Activated T-cell treated with anti-CD3 and anti-CD28 coated beads, Interleukin-2, amount 50 U/mL, for 72 hours (primary cell): ENCODE data around the gene KIF19. TPM values are rescaled to one million over a fixed set of nuclear protein-coding genes. Genes with fewer than 3 reads are reported as not detected.

Experiments
- ATAC-seq, 2 donors: fragments of 150-1000 bp; cut with Tn5 transposase; replicated peaks in 1 of 2; 2 replicates each; pipeline ENCODE4 v1.10.0; 2021; ENCODE audit warnings: moderate library complexity in 2 of 2, mild to moderate bottlenecking in 1 of 2
- DNase-seq, 2 donors: peaks; one replicate each; pipeline ENCODE4 v3.0.0; 2021 to 2022; ENCODE audit warnings: mixed read lengths in 1 of 2
- H3K27ac Mint-ChIP-seq: one replicate; pipeline ENCODE4 v1.8.0; 2022; ENCODE audit warnings: mild to moderate bottlenecking, moderate library complexity, mixed read lengths
- H3K27me3 Mint-ChIP-seq: one replicate; pipeline ENCODE4 v1.8.0; 2022; ENCODE audit warnings: low read depth, mixed read lengths
- H3K36me3 Mint-ChIP-seq, 2 donors: one replicate each; pipeline ENCODE4 v1.8.0; 2022; ENCODE audit warnings: mixed read lengths in 2 of 2, mild to moderate bottlenecking in 1 of 2; ENCODE audit not compliant: insufficient read depth in 2 of 2
- H3K4me1 Mint-ChIP-seq: one replicate; pipeline ENCODE4 v1.8.0; 2022; ENCODE audit warnings: low read depth, mixed read lengths
- H3K4me3 Mint-ChIP-seq, 2 donors: one replicate each; pipeline ENCODE4 v1.8.0; 2022; ENCODE audit warnings: mild to moderate bottlenecking in 2 of 2, mixed read lengths in 2 of 2, moderate library complexity in 2 of 2
- H3K9me3 Mint-ChIP-seq, 2 donors: one replicate each; pipeline ENCODE4 v1.8.0; 2022; ENCODE audit warnings: mixed read lengths in 2 of 2
- total RNA-seq, 2 donors: library from RNA; stranded (reverse); gene quantifications; one replicate each; pipeline ENCODE4 v1.2.3, GENCODE V29; 2022

The KIF19 gene
- total RNA-seq, 2 donors from 2014 or later, result 0.25 TPM; not detected in 1

DNA sequence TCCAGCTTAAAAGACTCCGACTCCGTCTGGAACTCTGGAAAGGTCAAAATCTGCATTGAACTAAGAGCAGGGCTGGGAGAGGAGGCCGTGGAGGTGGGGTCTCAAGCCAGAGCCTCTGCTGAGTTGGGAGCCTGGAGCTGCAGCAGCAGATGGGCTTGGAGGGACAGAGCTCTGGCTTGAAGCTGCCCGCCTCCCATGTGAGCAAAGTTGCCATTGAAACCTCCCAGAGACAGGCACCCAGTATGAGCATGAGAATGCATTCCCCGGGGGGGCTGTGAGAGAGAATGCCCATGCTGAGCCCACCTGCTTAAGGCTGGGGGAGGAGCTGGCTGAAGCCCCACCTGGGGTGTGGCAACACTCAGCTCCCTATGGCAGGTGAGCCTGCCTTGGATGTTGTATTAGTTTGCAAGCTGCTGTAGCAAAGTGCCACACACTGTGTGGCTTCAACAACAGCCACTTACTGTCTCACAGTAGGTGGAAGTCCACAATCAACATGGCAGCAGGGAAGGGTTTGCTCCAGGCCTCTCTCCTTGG lies 9.6 kb downstream of the KIF19 start:
- ATAC-seq, result no peak
- no peak overlapping the region for H3K4me3 Mint-ChIP-seq
- no peaks in the 10 kb centered on the region for H3K9me3 Mint-ChIP-seq
- no peak for DNase-seq
- H3K27me3 Mint-ChIP-seq, result no peaks in the 10 kb centered on the region
- no peak overlapping the region for H3K27ac Mint-ChIP-seq
- no peaks in the 10 kb centered on the region for H3K4me1 Mint-ChIP-seq
- H3K36me3 Mint-ChIP-seq, result no peaks in the 10 kb centered on the region

DNA sequence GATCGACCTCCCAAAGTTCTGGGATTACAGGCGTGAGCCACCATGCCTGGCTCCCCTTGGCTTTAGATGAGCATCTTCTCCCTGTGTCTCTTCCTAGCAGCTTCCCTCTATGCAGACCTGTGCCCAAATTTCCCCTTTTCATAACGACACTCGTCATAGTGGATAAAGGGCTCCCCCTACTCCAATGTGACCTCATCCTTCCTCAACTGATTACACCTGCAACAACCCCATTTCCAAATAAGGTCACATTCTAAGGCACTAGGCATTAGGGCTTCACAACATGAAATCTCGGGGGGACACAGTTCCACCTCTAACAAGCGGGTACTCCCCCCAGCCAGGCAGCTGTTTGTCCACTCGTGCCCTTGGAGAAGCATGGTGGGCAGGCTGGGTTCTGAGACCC lies 10.3 kb downstream of the KIF19 start:
- H3K27me3 Mint-ChIP-seq, result no peaks in the 10 kb centered on the region

DNA sequence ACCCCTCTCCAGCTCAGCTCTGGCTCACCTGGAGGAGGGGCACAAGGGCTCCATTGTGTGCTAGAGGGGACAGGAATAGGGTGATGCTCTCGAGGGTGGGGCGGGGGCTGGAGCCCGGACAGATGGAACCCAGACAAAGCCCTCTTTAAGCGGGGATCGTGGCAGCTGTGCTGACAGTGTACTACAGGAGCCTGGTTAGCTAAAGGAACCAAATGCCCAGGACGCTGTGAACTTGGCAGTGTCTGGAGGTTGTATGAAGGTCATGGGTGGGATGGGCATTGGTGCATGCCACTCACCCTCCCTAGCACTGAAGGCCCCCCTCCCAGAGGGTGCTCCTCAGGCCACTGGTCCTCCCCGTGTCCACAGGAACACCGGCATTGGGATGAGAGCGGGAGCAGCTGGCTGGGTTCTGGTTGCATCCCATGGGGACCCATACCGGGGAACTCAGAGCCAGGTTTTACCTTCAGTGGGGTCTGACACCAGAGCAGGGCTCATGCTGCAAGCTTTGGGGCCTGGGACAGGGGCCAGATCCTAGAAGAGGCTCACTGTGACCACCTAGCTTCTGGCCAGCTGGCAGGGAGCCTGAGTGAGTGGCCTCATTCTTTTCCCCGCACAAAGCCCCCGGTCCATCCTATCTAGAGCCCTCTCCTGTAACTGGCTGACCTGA lies 11.9 kb downstream of the KIF19 start:
- Mint-ChIP-seq H3K9me3 (no peaks in the 10 kb centered on the region), H3K27me3 (no peaks in the 10 kb centered on the region), H3K27ac (no peak overlapping the region), H3K4me1 (no peaks in the 10 kb centered on the region), H3K4me3 (no peak overlapping the region), H3K36me3 (no peaks in the 10 kb centered on the region)
- DNase-seq (no peak), ATAC-seq (no peak)

More for the DNA sequence above, 10.3 kb downstream of the KIF19 start:
- Mint-ChIP-seq H3K9me3 (no peaks in the 10 kb centered on the region), H3K4me3 (no peak overlapping the region), H3K36me3 (no peaks in the 10 kb centered on the region), H3K27ac (no peak overlapping the region), H3K4me1 (no peaks in the 10 kb centered on the region)
- DNase-seq (no peak), ATAC-seq (no peak)

DNA sequence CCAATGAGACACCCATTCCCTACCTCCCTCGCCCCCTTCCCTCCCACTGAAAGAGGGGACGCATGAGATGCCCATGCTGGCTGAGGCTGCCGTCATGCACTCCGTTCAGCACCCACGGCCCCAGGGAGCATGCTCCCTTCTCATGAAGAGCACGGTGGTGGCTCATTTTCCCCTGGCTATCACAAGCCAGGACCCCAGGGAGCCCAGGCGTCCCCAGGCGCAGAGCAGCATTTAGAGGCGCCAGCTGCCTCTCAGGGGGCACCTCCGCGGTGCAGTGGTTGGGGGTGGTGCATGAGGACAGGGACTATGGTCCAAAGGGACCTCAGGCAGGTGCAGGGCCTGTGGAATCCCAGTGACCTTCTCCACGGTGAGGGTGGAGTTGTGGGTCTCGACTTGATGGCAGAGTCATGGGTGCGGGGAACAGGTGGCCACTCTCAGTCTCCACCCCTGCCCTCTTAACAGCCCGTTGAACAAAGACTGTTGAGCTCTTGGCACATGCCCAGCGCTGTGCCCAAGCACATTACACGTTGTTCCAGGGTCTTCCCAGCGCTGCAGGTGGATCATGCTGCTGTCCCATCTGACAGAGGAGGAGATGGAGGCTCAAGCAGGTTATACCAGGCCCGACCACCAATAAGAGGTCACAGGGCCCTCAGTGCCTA lies 13.6 kb downstream of the KIF19 start:
- DNase-seq (no peak), ATAC-seq (no peak)
- Mint-ChIP-seq H3K4me1 (no peaks in the 10 kb centered on the region), H3K9me3 (no peaks in the 10 kb centered on the region), H3K27ac (no peak overlapping the region), H3K4me3 (no peak overlapping the region), H3K27me3 (no peaks in the 10 kb centered on the region), H3K36me3 (no peaks in the 10 kb centered on the region)

DNA sequence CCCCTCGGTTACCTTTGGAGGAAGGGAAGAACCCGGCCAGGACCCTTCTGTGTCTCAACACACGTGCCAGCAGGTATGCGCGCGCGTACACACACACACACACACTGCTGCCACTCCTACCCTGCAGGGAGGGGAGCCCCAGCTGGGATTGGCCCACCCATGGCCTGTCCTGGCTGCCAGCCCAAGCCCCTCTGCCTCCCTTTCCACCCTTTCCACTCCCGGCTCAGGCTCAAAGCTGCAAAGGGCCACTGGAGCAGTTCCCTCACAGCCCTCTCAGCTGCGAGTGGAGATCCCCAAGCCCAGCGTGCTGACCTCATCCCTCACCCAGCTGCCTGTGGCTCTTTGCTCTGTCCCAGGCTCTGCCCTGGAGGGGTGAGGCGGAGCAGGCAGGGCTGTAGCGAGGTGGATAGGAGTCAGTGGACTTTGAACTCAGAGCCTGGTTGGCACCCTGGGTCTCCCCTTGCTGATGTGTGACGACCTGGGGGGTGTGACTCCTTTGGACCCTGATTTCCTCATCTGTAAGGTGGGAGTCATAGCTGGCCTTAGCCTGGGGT lies 14.5 kb downstream of the KIF19 start:
- H3K9me3 Mint-ChIP-seq, result no peaks in the 10 kb centered on the region
- no peak overlapping the region for H3K27ac Mint-ChIP-seq
- DNase-seq, result no peak
- ATAC-seq, result no peak
- H3K27me3 Mint-ChIP-seq, result no peaks in the 10 kb centered on the region
- H3K36me3 Mint-ChIP-seq, result no peaks in the 10 kb centered on the region
- H3K4me1 Mint-ChIP-seq, result no peaks in the 10 kb centered on the region
- no peak overlapping the region for H3K4me3 Mint-ChIP-seq

DNA sequence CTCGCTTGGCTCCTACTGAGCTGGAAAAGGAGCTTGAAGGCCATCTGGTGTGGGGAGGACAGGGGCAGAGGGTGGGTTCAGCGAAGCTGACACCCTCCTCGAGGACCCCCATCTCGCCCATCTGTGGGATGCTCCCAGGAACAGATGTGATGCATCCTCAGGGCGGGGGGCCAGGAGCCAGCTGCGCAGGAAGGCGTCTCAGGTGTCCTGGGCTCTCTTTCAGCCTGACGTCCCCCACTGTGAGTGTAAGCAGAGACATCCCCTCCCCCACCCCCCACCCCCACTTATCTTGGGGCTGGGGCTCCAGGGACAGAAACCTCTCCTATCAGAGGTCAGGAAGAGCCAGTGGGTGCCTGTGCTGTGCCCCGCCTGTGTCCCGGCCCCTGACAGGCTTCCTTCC lies 16.2 kb downstream of the KIF19 start:
- no peaks in the 10 kb centered on the region for H3K27me3 Mint-ChIP-seq
- no peak for ATAC-seq
- no peak for DNase-seq
- H3K4me1 Mint-ChIP-seq, result no peaks in the 10 kb centered on the region
- no peaks in the 10 kb centered on the region for H3K36me3 Mint-ChIP-seq
- H3K4me3 Mint-ChIP-seq, result no peak overlapping the region
- H3K27ac Mint-ChIP-seq, result no peak overlapping the region
- H3K9me3 Mint-ChIP-seq, result no peaks in the 10 kb centered on the region

DNA sequence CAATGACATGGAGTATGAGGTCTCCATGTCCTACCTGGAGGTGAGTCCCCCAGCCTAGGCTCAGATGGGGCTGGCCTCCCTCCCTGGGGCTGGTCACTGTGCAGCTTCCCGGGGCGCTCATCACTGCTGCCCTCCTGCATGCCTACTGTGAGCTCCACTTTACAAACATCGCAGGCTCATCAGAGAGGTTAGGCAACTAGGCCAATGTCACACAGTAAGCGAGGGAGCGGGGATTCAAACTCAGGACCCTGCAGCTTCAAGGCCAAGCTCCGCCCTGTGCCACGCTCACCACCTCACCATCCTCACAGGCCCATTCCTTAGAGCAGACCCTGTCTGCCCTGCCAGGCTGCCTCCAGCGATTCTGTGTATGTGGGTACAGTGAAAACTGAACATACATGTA lies 17.1 kb downstream of the KIF19 start:
- Mint-ChIP-seq H3K27ac (no peak overlapping the region), H3K27me3 (peaks cover 4% of the 10 kb centered on the region), H3K4me1 (no peaks in the 10 kb centered on the region), H3K4me3 (no peak overlapping the region), H3K36me3 (no peaks in the 10 kb centered on the region), H3K9me3 (no peaks in the 10 kb centered on the region)
- ATAC-seq (no peak), DNase-seq (no peak)

DNA sequence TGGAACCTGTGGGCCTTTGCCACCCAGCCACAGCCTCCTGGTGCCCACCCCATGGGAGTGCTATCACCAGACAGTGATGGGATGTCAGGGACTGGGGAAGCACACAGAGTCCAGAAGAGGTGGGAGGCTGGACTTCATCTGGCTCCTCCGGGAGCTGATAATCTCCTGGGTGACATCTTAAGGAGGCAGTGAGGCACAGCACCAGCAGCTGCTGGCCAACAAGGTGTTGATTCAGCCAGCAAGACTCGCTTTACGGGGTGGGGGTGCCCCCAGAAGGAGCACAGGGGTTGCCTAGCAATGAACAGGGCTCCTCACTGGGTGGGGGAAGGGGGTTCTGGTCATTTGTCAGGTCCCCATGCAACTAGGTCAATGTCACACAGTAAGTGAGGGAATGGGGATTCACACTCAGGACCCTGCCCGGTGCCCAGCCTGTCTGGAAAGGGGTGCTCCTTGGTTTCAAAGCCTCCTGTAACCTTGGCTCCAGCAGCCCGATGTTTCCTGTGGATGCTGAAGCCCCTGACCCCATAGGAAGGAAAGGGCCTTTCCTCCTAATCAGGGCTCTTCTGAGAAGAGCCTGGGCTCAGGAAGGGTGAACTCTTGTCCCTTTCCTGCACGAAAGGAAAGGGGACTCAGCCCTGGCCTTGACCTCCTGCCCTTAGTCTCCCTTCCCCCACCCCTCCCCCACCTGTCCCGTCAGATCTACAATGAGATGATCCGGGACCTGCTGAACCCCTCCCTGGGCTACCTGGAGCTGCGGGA lies 17.7 kb downstream of the KIF19 start:
- ATAC-seq, result no peak
- Mint-ChIP-seq H3K27ac (no peak overlapping the region), H3K27me3 (peaks cover 10% of the 10 kb centered on the region), H3K9me3 (no peaks in the 10 kb centered on the region), H3K4me3 (no peak overlapping the region), H3K4me1 (no peaks in the 10 kb centered on the region), H3K36me3 (no peaks in the 10 kb centered on the region)
- DNase-seq, result no peak

DNA sequence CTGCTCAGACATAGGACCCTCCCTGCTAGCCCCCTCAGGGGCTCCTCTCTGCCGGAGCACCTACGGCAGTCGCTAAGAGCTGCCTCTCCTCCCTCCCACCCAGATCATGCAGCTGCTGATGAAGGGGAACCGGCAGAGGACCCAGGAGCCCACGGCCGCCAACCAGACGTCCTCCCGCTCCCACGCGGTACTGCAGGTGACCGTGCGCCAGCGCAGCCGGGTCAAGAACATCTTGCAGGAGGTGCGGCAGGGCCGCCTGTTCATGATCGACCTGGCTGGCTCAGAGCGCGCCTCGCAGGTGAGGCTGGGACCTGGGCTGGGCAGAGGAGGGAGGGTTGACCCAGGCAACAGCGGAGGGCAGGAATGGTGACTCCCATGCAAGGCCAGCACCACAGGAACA lies 18.6 kb downstream of the KIF19 start:
- no peaks in the 10 kb centered on the region for H3K36me3 Mint-ChIP-seq
- no peak overlapping the region for H3K27ac Mint-ChIP-seq

DNA sequence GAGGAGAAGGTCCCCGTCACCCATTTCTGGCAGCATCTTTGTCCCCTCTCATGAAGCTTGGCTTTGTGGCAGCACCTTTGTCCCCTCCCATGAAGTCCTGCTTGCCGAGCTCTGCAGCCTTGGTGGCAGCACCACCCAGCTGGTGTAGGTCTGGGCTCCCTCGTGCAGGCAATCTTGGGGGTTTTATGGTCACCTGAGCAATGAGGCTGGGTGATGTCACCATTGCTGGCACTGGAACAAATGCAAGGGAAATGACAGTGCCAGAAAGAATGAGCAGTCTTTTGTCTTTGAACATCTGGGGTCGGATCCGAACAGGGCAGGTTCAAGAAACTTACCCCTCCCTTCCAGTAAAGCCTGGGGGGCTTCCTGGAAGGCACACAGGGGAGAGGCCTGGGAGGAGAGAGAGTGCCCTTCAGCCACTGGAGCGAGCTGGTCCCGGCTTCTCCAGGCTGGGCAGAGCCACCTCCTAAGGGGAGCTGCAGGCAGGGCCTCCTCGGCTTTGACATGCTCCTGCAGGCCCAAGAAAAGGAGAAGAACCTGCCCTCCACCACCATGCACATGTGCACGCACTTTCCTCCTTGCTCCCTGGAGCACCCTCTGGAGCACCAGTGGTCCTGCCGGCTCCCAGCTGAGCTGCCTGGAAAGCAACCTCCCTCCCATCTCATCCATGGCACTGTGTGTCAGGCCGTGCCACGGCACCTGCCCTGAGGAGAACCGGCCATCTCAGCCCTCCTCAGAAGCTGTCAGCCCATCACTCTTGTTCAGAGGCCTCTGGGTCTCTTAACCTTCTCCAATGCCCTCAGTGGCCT lies 19.6 kb downstream of the KIF19 start:
- Mint-ChIP-seq H3K36me3 (no peaks in the 10 kb centered on the region), H3K4me3 (no peak overlapping the region), H3K27ac (no peak overlapping the region), H3K9me3 (no peaks in the 10 kb centered on the region), H3K27me3 (peaks cover 23% of the 10 kb centered on the region), H3K4me1 (no peaks in the 10 kb centered on the region)
- DNase-seq, result no peak
- ATAC-seq, result no peak

More for the DNA sequence above, 18.6 kb downstream of the KIF19 start:
- ATAC-seq, result no peak
- no peak for DNase-seq
- H3K27me3 Mint-ChIP-seq, result peaks cover 14% of the 10 kb centered on the region
- H3K4me3 Mint-ChIP-seq, result no peak overlapping the region
- no peaks in the 10 kb centered on the region for H3K4me1 Mint-ChIP-seq
- no peaks in the 10 kb centered on the region for H3K9me3 Mint-ChIP-seq

DNA sequence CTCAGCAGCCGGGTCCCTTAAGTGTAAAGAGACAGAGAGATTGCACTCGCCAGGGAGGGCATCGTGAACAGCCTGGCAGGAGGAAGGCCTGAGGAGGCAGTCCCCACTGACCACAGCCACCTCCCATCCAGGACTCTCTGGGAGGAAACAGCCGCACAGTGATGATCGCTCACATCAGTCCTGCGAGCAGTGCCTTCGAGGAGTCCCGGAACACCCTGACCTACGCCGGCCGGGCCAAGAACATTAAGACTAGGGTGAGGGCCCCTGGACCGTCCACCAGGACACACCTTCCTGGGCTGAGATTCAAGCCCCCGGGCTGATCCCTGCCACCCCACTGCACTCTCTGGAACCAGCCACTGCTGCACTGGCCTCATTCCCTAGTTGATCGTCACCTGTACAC lies 21.6 kb downstream of the KIF19 start:
- no peak for ATAC-seq

DNA sequence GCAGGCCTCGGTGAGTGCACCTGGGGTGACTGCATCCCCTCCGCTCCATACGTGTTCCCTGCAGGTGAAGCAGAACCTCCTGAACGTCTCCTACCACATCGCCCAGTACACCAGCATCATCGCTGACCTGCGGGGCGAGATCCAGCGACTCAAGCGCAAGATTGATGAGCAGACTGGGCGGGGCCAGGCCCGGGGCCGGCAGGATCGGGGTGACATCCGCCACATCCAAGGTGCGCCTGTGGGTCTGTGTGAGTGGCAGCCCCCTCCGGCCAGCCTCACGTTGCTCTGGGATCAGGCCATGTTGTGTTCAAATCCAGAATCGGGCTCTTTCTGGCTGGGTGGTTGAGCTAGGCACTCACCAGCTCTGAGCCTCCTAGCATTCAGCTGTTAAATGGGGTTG lies 23.1 kb downstream of the KIF19 start:
- Mint-ChIP-seq H3K27me3 (peaks cover 34% of the 10 kb centered on the region), H3K4me1 (no peaks in the 10 kb centered on the region), H3K9me3 (no peaks in the 10 kb centered on the region), H3K36me3 (no peaks in the 10 kb centered on the region), H3K4me3 (no peak overlapping the region), H3K27ac (no peak overlapping the region)
- no peak for DNase-seq
- no peak for ATAC-seq

More for the DNA sequence above, 21.6 kb downstream of the KIF19 start:
- H3K27me3 Mint-ChIP-seq, result peaks cover 24% of the 10 kb centered on the region
- H3K27ac Mint-ChIP-seq, result no peak overlapping the region
- no peak for DNase-seq
- H3K4me3 Mint-ChIP-seq, result no peak overlapping the region
- H3K36me3 Mint-ChIP-seq, result no peaks in the 10 kb centered on the region
- H3K4me1 Mint-ChIP-seq, result no peaks in the 10 kb centered on the region
- H3K9me3 Mint-ChIP-seq, result no peaks in the 10 kb centered on the region
